HepG2 (cell line): Measurements from ENCODE around the gene DCAF6. TPM values are rescaled to one million over a fixed set of nuclear protein-coding genes. Genes with fewer than 3 reads are reported as not detected.

Experiments used
- AGO1 ChIP-seq: fragments of 200-400 bp; formaldehyde crosslinking; IDR thresholded peaks from 2 replicates; pipeline ENCODE4 v1.6.1; 2017; ENCODE audit warnings: mild to moderate bottlenecking, low read depth, low read length, moderate library complexity; ENCODE audit not compliant: poor library complexity, severe bottlenecking
- CENPX ChIP-seq: sonication (generic); formaldehyde crosslinking; IDR thresholded peaks from 2 replicates; pipeline ENCODE4 v1.9.0; 2021; ENCODE audit warnings: mild to moderate bottlenecking, missing genetic modification reagents, moderate library complexity
- EEA1 ChIP-seq: sonication (generic); formaldehyde crosslinking; IDR thresholded peaks from 2 replicates; pipeline ENCODE4 v1.5.1; 2020; ENCODE audit warnings: mild to moderate bottlenecking, missing genetic modification reagents, borderline replicate concordance
- FOSL2 ChIP-seq: sonication (generic); formaldehyde crosslinking; IDR thresholded peaks from 2 replicates; pipeline ENCODE4 v1.4.0; 2020; ENCODE audit warnings: missing genetic modification reagents
- FOXO1 ChIP-seq: sonication (generic); formaldehyde crosslinking; IDR thresholded peaks from 2 replicates; pipeline ENCODE4 v1.4.0; 2020; ENCODE audit warnings: missing genetic modification reagents
- GTF2F1 ChIP-seq: fragments of 150-350 bp; IDR thresholded peaks from 2 replicates; pipeline ENCODE4 v1.6.1; 2014; ENCODE audit warnings: low read length
- NR2F2 ChIP-seq: IDR thresholded peaks from 2 replicates; pipeline ENCODE4 v1.6.1; 2012; ENCODE audit warnings: low read depth, inconsistent platforms, borderline replicate concordance
- RAD51 ChIP-seq: fragments of 450-650 bp; IDR thresholded peaks from 2 replicates; pipeline ENCODE4 v1.6.1; 2016; ENCODE audit warnings: borderline replicate concordance
- RFX1 ChIP-seq: fragments of 450-650 bp; IDR thresholded peaks from 2 replicates; pipeline ENCODE4 v1.6.1; 2017
- RORA ChIP-seq: sonication (generic); formaldehyde crosslinking; IDR thresholded peaks from 2 replicates; pipeline ENCODE4 v1.5.0; 2020; ENCODE audit warnings: mild to moderate bottlenecking, missing genetic modification reagents, moderate library complexity
- SETDB1 ChIP-seq: sonication (generic); formaldehyde crosslinking; IDR thresholded peaks from 2 replicates; pipeline ENCODE4 v1.5.1; 2020; ENCODE audit warnings: missing genetic modification reagents, mild to moderate bottlenecking, borderline replicate concordance
- SNAPC2 ChIP-seq: sonication (generic); formaldehyde crosslinking; IDR thresholded peaks from 2 replicates; pipeline ENCODE4 v1.8.1; 2022; ENCODE audit warnings: mild to moderate bottlenecking, missing genetic modification reagents
- ZFX ChIP-seq: sonication (generic); formaldehyde crosslinking; IDR thresholded peaks from 2 replicates; pipeline ENCODE4 v1.4.0; 2020; ENCODE audit warnings: mild to moderate bottlenecking, low read depth, missing genetic modification reagents, moderate library complexity
- ZNF256 ChIP-seq: sonication (generic); formaldehyde crosslinking; conservative IDR thresholded peaks from 2 replicates; pipeline ENCODE4 v1.4.0; 2020; ENCODE audit warnings: missing genetic modification reagents
- ZNF282 ChIP-seq: fragments of 450-650 bp; IDR thresholded peaks from 2 replicates; pipeline ENCODE4 v1.6.1; 2018; ENCODE audit not compliant: partially characterized antibody
- ZNF446 ChIP-seq: sonication (generic); formaldehyde crosslinking; IDR thresholded peaks from 2 replicates; pipeline ENCODE4 v1.5.0; 2020; ENCODE audit warnings: mild to moderate bottlenecking, missing genetic modification reagents
- ZNF510 ChIP-seq: sonication (generic); formaldehyde crosslinking; IDR thresholded peaks from 2 replicates; pipeline ENCODE4 v1.4.0; 2020; ENCODE audit warnings: low read depth, mild to moderate bottlenecking, missing genetic modification reagents
- ZNF775 ChIP-seq: sonication (generic); formaldehyde crosslinking; IDR thresholded peaks from 2 replicates; pipeline ENCODE4 v1.4.0; 2020; ENCODE audit warnings: missing genetic modification reagents, mild to moderate bottlenecking, moderate library complexity, borderline replicate concordance
- ZNF780A ChIP-seq: sonication (generic); formaldehyde crosslinking; IDR thresholded peaks from 2 replicates; pipeline ENCODE4 v1.8.0; 2022; ENCODE audit warnings: mild to moderate bottlenecking, missing genetic modification reagents, moderate library complexity
- polyA plus RNA-seq, 8 experiments: library from polyadenylated mRNA; depleted of rRNA in 3 of 8; stranded (reverse) in 7 of 8; unstranded in 1 of 8; fragments of >200 nt; fragmentation: Illumina TruSeq in 4 of 8; extraction: Trizol in 4 of 8; gene quantifications; 2 replicates each; pipeline versions ENCODE4 v1.2.1 to v1.2.3, GENCODE V29; 2011 to 2016; ENCODE audit warnings: low read depth in 4 of 8, missing spikeins in 1 of 8, mixed read lengths in 1 of 8; ENCODE audit not compliant: insufficient read depth in 1 of 8
- total RNA-seq, 5 experiments: library from RNA; depleted of rRNA; stranded (reverse); fragments of >200 nt; fragmentation: Illumina TruSeq; extraction: Trizol; gene quantifications; 2 replicates each; pipeline ENCODE4 v1.2.3, GENCODE V29; 2016; ENCODE audit warnings: low read depth in 1 of 5
- TF ChIP-seq, protein P1 (sequence below): IDR thresholded peaks from 2 replicates; pipeline ENCODE4 v1.6.1; 2016; ENCODE audit warnings: missing compliant biosample characterization, missing genetic modification reagents, borderline replicate concordance
- TF ChIP-seq, protein P2 (sequence below): sonication (generic); formaldehyde crosslinking; IDR thresholded peaks from 2 replicates; pipeline ENCODE4 v1.5.0; 2020; ENCODE audit warnings: missing genetic modification reagents
- TF ChIP-seq, protein P3 (sequence below): sonication (generic); formaldehyde crosslinking; IDR thresholded peaks from 2 replicates; pipeline ENCODE4 v1.8.0; 2022; ENCODE audit warnings: missing genetic modification reagents, low read depth, mild to moderate bottlenecking, borderline replicate concordance
- TF ChIP-seq, protein P4 (sequence below): sonication (generic); formaldehyde crosslinking; IDR thresholded peaks from 2 replicates; pipeline ENCODE4 v1.4.0; 2020; ENCODE audit warnings: missing genetic modification reagents, borderline replicate concordance
- TF ChIP-seq, protein P5 (sequence below): sonication (generic); formaldehyde crosslinking; IDR thresholded peaks from 2 replicates; pipeline ENCODE4 v1.5.1; 2020; ENCODE audit warnings: mild to moderate bottlenecking, missing genetic modification reagents, moderate library complexity
- TF ChIP-seq, protein P6 (sequence below): sonication (generic); formaldehyde crosslinking; IDR thresholded peaks from 2 replicates; pipeline ENCODE4 v1.4.0; 2020; ENCODE audit warnings: missing genetic modification reagents

The DCAF6 gene
- total and polyA plus RNA-seq, 2 of the 13 experiments (the other 11 are each of a cell fraction or from before 2014, with no cell fraction given), result 24.7 to 33.7 TPM

DNA sequence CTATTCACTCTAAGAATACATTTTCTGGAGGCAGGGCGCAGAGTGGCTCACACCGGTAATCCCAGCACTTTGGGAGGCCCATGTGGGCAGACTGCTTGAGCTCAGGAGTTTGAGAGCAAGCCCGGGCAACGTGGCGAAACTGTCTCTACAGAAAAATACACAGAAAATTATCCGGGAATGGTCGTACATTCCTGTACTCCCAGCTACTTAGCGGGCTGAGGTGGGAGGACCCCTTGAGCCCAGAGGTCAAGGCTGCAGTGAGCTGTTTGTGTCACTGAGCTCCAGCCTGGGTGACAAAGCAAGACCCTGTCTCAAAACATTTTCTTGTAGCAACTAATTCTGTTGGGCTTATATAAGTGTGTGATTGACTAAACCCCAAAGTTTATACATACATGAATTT is 169.8 kb downstream of the DCAF6 start (continued):
- TF ChIP-seq SNAPC2 (CRISPR knock-in tag) (0 out of 2 replicates have a peak, but pooled peaks have one; percentile 40), GTF2F1 (no peak), AGO1 (no peak), EEA1 (no peak), ZNF510 (CRISPR knock-in tag) (no peak), CENPX (CRISPR knock-in tag) (no peak), ZNF446 (no peak), SETDB1 (no peak), ZNF775 (CRISPR knock-in tag) (no peak), RAD51 (no peak), FOSL2 (CRISPR knock-in tag) (no peak), NR2F2 (0 out of 2 replicates have a peak, but pooled peaks have one; percentile 32), RORA (CRISPR knock-in tag) (0 out of 2 replicates have a peak, but pooled peaks have one; percentile 39), ZNF256 (CRISPR knock-in tag) (no peak), ZNF780A (no peak), FOXO1 (CRISPR knock-in tag) (peak; percentile 28; the same call in 1 of the 2 replicates), ZFX (0 out of 2 replicates have a peak, but pooled peaks have one; percentile 14), ZNF282 (no peak), RFX1 (no peak)
- TF ChIP-seq, protein P1, sequence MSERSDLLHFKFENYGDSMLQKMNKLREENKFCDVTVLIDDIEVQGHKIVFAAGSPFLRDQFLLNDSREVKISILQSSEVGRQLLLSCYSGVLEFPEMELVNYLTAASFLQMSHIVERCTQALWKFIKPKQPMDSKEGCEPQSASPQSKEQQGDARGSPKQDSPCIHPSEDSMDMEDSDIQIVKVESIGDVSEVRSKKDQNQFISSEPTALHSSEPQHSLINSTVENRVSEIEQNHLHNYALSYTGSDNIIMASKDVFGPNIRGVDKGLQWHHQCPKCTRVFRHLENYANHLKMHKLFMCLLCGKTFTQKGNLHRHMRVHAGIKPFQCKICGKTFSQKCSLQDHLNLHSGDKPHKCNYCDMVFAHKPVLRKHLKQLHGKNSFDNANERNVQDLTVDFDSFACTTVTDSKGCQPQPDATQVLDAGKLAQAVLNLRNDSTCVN (CRISPR knock-in tag), result no peak
- TF ChIP-seq, protein P2, sequence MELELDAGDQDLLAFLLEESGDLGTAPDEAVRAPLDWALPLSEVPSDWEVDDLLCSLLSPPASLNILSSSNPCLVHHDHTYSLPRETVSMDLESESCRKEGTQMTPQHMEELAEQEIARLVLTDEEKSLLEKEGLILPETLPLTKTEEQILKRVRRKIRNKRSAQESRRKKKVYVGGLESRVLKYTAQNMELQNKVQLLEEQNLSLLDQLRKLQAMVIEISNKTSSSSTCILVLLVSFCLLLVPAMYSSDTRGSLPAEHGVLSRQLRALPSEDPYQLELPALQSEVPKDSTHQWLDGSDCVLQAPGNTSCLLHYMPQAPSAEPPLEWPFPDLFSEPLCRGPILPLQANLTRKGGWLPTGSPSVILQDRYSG, result no peak
- TF ChIP-seq, protein P3, sequence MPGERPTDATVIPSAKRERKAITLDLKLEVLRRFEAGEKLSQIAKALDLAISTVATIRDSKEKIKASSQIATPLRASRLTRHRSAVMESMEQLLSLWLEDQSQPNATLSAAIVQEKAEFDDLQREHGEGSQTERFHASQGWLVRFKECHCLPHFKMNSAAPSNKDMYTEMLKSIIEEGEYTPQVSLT (CRISPR knock-in tag), result no peak
- TF ChIP-seq, protein P4, sequence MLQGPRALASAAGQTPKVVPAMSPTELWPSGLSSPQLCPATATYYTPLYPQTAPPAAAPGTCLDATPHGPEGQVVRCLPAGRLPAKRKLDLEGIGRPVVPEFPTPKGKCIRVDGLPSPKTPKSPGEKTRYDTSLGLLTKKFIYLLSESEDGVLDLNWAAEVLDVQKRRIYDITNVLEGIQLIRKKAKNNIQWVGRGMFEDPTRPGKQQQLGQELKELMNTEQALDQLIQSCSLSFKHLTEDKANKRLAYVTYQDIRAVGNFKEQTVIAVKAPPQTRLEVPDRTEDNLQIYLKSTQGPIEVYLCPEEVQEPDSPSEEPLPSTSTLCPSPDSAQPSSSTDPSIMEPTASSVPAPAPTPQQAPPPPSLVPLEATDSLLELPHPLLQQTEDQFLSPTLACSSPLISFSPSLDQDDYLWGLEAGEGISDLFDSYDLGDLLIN (CRISPR knock-in tag), result no peak
- TF ChIP-seq, protein P5, sequence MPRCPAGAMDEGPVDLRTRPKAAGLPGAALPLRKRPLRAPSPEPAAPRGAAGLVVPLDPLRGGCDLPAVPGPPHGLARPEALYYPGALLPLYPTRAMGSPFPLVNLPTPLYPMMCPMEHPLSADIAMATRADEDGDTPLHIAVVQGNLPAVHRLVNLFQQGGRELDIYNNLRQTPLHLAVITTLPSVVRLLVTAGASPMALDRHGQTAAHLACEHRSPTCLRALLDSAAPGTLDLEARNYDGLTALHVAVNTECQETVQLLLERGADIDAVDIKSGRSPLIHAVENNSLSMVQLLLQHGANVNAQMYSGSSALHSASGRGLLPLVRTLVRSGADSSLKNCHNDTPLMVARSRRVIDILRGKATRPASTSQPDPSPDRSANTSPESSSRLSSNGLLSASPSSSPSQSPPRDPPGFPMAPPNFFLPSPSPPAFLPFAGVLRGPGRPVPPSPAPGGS, result no peak
- TF ChIP-seq, protein P6, sequence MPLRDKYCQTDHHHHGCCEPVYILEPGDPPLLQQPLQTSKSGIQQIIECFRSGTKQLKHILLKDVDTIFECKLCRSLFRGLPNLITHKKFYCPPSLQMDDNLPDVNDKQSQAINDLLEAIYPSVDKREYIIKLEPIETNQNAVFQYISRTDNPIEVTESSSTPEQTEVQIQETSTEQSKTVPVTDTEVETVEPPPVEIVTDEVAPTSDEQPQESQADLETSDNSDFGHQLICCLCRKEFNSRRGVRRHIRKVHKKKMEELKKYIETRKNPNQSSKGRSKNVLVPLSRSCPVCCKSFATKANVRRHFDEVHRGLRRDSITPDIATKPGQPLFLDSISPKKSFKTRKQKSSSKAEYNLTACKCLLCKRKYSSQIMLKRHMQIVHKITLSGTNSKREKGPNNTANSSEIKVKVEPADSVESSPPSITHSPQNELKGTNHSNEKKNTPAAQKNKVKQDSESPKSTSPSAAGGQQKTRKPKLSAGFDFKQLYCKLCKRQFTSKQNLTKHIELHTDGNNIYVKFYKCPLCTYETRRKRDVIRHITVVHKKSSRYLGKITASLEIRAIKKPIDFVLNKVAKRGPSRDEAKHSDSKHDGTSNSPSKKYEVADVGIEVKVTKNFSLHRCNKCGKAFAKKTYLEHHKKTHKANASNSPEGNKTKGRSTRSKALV (CRISPR knock-in tag), result no peak
